DMS153 treated with DMSO at 0.1 percent for 48 hours (cell line): ENCODE measurements around the gene TAOK3.

Experiments
- DNase-seq: peaks from one replicate; lab custom pipeline; 2025; ENCODE audit not compliant: unreplicated experiment; lab: John Stamatoyannopoulos, UW

TAOK3 gene

GRCh38 chr12:118102070-118102469 lies 270.6 kb downstream of the TAOK3 start:
- no peak for DNase-seq

- no peak for DNase-seq
These were observed 271.7 kb downstream of the TAOK3 start for GRCh38 chr12:118101051-118101450.
